GM12873 (cell line): ENCODE measurements around the gene CPVL.

Experiments used
- TF ChIP-seq, protein P1 (sequence below): IDR thresholded peaks from 2 replicates; pipeline ENCODE4 v1.5.1; 2012; ENCODE audit warnings: low read depth, mild to moderate bottlenecking, moderate library complexity, low read length, control low read depth; ENCODE audit not compliant: insufficient read depth; ENCODE audit errors: missing control alignments

The CPVL gene

GRCh38 chr7:29146057-29146706 lies at the start of gene CPVL:
Gene CPVL, minus strand, starts transcription at chr7:29146537. Its CDS starts 25,476 bp downstream, at chr7:29121061.
- TF ChIP-seq, protein P1, sequence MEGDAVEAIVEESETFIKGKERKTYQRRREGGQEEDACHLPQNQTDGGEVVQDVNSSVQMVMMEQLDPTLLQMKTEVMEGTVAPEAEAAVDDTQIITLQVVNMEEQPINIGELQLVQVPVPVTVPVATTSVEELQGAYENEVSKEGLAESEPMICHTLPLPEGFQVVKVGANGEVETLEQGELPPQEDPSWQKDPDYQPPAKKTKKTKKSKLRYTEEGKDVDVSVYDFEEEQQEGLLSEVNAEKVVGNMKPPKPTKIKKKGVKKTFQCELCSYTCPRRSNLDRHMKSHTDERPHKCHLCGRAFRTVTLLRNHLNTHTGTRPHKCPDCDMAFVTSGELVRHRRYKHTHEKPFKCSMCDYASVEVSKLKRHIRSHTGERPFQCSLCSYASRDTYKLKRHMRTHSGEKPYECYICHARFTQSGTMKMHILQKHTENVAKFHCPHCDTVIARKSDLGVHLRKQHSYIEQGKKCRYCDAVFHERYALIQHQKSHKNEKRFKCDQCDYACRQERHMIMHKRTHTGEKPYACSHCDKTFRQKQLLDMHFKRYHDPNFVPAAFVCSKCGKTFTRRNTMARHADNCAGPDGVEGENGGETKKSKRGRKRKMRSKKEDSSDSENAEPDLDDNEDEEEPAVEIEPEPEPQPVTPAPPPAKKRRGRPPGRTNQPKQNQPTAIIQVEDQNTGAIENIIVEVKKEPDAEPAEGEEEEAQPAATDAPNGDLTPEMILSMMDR, result no peak

GRCh38 chr7:29194594-29195427 lies 48.5 kb upstream of the CPVL start, which contains the start of gene CHN2:
Gene CHN2, plus strand, starts transcription at chr7:29194775.
- TF ChIP-seq, protein P1, result no peak

DNA sequence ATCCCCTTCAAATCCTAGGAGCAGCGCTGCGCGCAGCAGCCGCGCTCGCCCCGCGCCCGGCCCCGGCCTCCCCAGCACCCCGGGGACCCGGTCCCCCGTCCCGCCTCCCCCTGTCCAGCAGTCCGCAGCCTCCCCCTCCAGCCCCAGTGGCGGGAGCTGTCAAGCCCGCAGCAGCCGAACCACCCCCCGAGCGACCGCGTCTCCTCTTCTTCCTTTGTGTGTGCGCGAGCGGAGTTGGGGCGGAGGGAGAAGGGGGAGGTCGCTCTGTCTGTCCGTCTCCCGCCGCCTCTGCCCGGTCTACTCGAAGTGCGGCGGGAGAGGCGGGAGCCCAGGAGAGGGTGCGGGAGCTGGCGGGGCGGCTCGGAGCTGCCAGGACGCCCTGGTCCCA lies 47.9 kb upstream of the CPVL start:
- TF ChIP-seq, protein P1, result no peak

- TF ChIP-seq, protein P1, result no peak
Measured at GRCh38 chr7:29193316-29194205, 47.2 kb upstream of the CPVL start.

GRCh38 chr7:29192811-29193210 lies 46.5 kb upstream of the CPVL start:
- TF ChIP-seq, protein P1, result no peak

DNA sequence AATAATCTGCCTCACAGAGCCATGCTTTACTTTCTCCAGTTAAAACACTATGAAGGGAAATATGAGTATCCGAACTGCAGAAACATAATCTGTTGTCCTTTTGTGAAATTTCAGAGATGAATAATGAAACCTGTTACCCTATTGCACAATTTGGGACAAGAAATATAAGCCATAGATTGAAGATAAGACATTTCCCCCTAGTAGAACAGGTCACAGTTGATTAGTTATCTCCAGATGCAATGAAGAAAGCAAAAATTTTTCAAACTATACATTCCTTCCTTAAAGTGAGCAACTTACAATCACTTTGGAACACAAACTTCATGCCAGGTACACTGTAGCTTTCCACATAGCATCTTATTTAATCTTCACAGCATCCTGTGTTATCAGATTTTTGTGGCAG lies 46.0 kb upstream of the CPVL start:
- TF ChIP-seq, protein P1, result no peak
